ENCODE results near the gene C1orf226. TPM values are rescaled to one million over a fixed set of nuclear protein-coding genes. Genes with fewer than 3 reads are reported as not detected.
"Not testable (repeated sequence)": the region's sequence is repeated elsewhere in the genome, so short reads cannot be mapped to it uniquely, and the experiment has no call there.

Gene C1orf226
- total RNA-seq, 2 donors from 2014 or later, result 3.3 to 11.8 TPM

GRCh38 chr1:162430583-162430982, 49.1 kb downstream of the C1orf226 start:
- Histone ChIP-seq H3K9me3 (no peaks in the 10 kb centered on the region), H3K4me1 (ENCODE audit: control insufficient read depth in 1 of 2, low read depth in 2 of 2) (no peaks in the 10 kb centered on the region), H3K27ac (no peak overlapping the region), H3K27me3 (replicated peaks; ENCODE audit: insufficient read depth) (no peaks in the 10 kb centered on the region), H3K4me3 (no peak overlapping the region), H3K36me3 (no peaks in the 10 kb centered on the region)
- no peak for DNase-seq (ENCODE audit: low spot score)
- TF ChIP-seq, protein P1, sequence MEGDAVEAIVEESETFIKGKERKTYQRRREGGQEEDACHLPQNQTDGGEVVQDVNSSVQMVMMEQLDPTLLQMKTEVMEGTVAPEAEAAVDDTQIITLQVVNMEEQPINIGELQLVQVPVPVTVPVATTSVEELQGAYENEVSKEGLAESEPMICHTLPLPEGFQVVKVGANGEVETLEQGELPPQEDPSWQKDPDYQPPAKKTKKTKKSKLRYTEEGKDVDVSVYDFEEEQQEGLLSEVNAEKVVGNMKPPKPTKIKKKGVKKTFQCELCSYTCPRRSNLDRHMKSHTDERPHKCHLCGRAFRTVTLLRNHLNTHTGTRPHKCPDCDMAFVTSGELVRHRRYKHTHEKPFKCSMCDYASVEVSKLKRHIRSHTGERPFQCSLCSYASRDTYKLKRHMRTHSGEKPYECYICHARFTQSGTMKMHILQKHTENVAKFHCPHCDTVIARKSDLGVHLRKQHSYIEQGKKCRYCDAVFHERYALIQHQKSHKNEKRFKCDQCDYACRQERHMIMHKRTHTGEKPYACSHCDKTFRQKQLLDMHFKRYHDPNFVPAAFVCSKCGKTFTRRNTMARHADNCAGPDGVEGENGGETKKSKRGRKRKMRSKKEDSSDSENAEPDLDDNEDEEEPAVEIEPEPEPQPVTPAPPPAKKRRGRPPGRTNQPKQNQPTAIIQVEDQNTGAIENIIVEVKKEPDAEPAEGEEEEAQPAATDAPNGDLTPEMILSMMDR (IDR thresholded peaks at IDR 0.05), result no peak
- ATAC-seq (ENCODE audit: insufficient number of reproducible peaks, low FRiP score, low read depth), result no peak

DNA sequence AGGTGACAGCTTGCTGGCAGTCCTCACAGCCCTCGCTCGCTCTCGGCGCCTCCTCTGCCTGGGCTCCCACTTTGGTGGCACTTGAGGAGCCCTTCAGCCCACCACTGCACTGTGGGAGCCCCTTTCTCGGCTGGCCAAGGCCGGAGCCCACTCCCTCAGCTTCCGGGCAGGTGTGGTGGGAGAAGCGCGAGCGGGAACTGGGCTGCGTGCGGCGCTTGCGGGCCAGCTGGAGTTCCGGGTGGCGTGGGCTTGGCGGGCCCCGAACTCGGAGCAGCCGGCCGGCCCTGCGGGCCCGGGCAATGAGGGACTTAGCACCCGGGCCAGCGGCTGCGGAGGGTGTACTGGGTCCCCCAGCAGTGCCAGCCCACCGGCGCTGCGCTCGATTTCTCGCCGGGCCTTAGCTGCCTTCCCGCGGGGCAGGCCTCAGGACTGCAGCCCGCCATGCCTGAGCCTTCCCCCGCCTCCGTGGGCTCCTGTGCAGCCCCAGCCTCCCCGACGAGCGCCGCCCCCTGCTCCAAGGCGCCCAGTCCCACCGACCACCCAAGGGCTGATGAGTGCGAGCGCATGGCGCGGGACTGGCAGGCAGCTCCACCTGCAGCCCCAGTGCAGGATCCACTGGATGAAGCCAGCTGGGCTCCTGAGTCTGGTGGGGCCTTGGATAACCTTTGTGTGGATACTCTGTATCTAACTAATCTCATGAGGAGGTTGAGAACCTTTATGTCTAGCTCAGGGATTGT, 51.6 kb downstream of the C1orf226 start:
- not testable (repeated sequence) for DNase-seq (ENCODE audit: low spot score); ATAC-seq (ENCODE audit: insufficient number of reproducible peaks, low FRiP score, low read depth); H3K27me3 ChIP-seq (replicated peaks; ENCODE audit: insufficient read depth); H3K4me3 ChIP-seq; H3K4me1 ChIP-seq (ENCODE audit: control insufficient read depth in 1 of 2, low read depth in 2 of 2); H3K36me3 ChIP-seq; H3K27ac ChIP-seq; H3K9me3 ChIP-seq

Other genes with a start within 250 kb of the C1orf226 start
- gene SPATA46, start 4.9 kb upstream of the C1orf226 start, total RNA-seq, result not detected
- under 1 TPM in 1 of 2 donors, not detected in 1; 0.68 TPM for gene SH2D1B, start 30.4 kb downstream of the C1orf226 start, total RNA-seq
- 10 to 100 TPM; 29.4 to 38.7 TPM for gene UHMK1, start 116.1 kb downstream of the C1orf226 start, total RNA-seq
- 100 to 1,000 TPM in 1 of 2 donors, 10 to 100 TPM in 1; 70.4 to 284 TPM for gene UAP1, start 180.0 kb downstream of the C1orf226 start, total RNA-seq